NCI-H748 (cell line): ENCODE data around the gene GUF1.
"Not testable (repeated sequence)": the region's sequence is repeated elsewhere in the genome, so short reads cannot be mapped to it uniquely, and the experiment has no call there.

Source experiments
- DNase-seq: peaks from one replicate; lab custom pipeline; 2025; ENCODE audit not compliant: unreplicated experiment; lab: John Stamatoyannopoulos, UW

Gene GUF1

GRCh38 chr4:44701037-44701436, 22.8 kb downstream of the GUF1 start:
- no peak for DNase-seq

GRCh38 chr4:44704673-44705072, 26.5 kb downstream of the GUF1 start:
- DNase-seq = no peak

- no peak for DNase-seq
These were observed 34.9 kb downstream of the GUF1 start for GRCh38 chr4:44713125-44713524.

- DNase-seq = no peak
These were observed 38.4 kb downstream of the GUF1 start for GRCh38 chr4:44716597-44716996.

- DNase-seq = peak; percentile 89
These were observed 42.2 kb downstream of the GUF1 start for GRCh38 chr4:44720371-44720770.

GRCh38 chr4:44722001-44722400, 43.8 kb downstream of the GUF1 start:
- no peak for DNase-seq

- no peak for DNase-seq
These were observed 46.9 kb downstream of the GUF1 start for GRCh38 chr4:44725166-44725565.

GRCh38 chr4:44725726-44726037, 47.5 kb downstream of the GUF1 start:
- peak; percentile 34 for DNase-seq

- DNase-seq = peak; percentile 88
These were observed 48.0 kb downstream of the GUF1 start, which contains the start of gene GNPDA2 for GRCh38 chr4:44726038-44726871. TSS of gene GNPDA2 (minus strand) at chr4:44726556. CDS start at chr4:44722207, 4,349 bp downstream.

GRCh38 chr4:44727471-44727870, 49.3 kb downstream of the GUF1 start:
- DNase-seq = no peak

GRCh38 chr4:44728694-44729093, 50.5 kb downstream of the GUF1 start:
- DNase-seq = not testable (repeated sequence)

- no peak for DNase-seq
These were observed 58.7 kb downstream of the GUF1 start for GRCh38 chr4:44736900-44737299.

- peak; percentile 35 for DNase-seq
These were observed 60.4 kb downstream of the GUF1 start for GRCh38 chr4:44738615-44739014.

- DNase-seq = no peak
These were observed 62.0 kb downstream of the GUF1 start for GRCh38 chr4:44740201-44740600.
